OCI-M2 (cell line): ENCODE results near the gene SHLD1.
"Not testable (repeated sequence)": the region's sequence is repeated elsewhere in the genome, so short reads cannot be mapped to it uniquely, and the experiment has no call there.

Experiments
- DNase-seq: peaks from one replicate; lab custom pipeline; 2025; ENCODE audit not compliant: unreplicated experiment; lab: John Stamatoyannopoulos, UW

SHLD1 gene

DNA sequence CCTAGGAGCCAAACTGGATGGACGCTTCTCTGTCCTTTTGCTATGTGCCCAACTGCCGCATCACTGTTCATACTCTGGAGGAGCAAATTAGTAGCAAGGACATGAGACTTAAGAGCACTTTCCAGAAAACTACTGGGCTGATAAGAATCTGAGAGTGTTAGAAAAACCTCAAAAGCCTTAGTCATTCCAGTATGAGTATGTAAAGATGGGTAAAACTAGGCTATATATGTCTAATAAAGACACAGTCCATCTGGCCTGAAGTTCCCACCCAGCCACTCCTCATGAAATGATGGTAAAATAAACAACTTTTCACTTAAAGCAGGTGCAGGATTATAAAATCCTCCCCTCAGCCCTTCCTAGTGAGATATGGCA is 30.6 kb downstream of the SHLD1 start:
- no peak for DNase-seq

DNA sequence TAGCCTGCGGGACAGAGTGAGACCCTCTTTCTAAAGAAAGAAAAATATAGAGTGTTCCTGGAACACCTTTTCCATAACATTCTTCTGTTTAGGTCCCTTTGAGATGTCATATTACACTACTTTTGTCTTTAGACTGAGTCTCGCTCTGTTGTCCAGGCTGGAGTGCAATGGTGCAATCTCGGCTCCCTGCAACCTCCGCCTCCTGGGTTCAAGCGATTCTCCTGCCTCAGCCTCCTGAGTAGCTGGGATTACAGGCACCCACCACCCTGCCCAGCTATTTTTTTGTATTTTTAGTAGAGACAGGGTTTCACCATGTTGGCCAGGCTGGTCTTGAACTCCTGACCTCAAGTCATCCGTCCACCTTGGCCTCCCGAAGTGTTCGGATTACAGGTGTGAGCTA is 31.2 kb downstream of the SHLD1 start:
- DNase-seq, result not testable (repeated sequence)

- DNase-seq, result no peak
These were observed 31.9 kb downstream of the SHLD1 start for GRCh38 chr20:5781798-5782750.

GRCh38 chr20:5784735-5785134 is 34.5 kb downstream of the SHLD1 start:
- DNase-seq, result no peak

- DNase-seq, result no peak
These were observed 34.9 kb downstream of the SHLD1 start for GRCh38 chr20:5785146-5785545.

DNA sequence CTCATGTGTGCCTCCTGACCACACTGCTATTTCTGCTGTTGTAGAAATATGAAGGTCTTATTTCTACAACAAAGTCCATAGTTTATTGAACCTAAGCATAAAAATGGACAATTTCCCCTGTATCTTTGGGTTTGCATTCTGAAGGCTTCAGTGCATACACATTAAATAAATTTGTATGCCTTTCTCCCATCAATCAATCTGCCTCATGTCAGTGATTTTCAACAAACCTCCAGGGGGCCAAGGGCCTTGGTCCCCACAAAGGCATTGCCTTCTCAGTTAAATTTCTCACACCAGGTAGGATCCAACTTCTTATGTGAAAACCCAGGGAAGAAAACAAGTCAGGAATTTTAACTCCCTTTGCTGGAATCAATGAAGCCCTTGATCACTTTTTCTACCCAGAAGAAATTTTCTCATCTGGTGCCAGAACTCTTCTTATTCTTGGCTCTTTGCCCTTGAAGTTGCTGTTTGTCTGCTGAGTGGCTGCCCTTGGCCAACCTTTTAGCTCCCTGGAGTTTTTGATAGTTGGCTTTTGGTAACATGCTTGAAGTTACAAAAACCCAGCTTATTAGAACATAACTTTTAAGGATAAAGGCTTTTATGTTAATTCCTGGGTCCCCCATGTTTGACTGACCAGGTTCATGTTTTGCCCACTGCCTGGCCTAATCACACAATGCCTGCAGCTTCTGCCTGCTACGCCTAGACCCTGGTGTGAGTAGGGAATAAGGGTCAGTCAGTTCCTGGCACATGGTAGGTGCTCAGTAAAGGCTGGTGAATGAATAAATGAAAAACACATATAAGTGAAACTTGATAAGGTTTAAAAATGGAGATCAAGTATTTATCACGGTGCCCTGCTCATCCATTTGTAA is 37.0 kb downstream of the SHLD1 start:
- no peak for DNase-seq

- DNase-seq, result no peak
These were observed 37.6 kb downstream of the SHLD1 start for GRCh38 chr20:5787796-5788165.

- DNase-seq, result peak; percentile 76
These were observed 38.2 kb downstream of the SHLD1 start for GRCh38 chr20:5788385-5788895.

DNA sequence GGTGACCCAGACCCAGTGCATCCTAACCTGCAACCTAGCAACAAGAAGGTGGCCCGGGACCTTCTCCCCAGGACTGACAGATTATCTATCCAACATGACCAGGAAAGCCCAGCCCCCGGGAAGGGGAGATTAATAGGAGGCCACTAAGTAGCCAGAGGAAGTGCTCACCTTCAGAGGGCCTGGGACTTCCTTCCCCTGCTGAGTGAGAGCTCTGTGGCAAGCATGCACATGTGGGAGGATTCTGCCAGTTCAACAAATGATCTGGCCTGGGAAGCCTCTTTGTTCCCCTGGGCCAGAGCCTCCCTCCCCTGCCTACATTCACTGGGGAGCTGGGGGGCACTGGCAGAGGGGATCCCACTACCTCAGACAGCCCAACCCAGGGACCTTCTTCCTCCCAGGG is 39.6 kb downstream of the SHLD1 start:
- DNase-seq, result no peak

GRCh38 chr20:5793916-5794315 is 43.7 kb downstream of the SHLD1 start:
- DNase-seq, result no peak

DNA sequence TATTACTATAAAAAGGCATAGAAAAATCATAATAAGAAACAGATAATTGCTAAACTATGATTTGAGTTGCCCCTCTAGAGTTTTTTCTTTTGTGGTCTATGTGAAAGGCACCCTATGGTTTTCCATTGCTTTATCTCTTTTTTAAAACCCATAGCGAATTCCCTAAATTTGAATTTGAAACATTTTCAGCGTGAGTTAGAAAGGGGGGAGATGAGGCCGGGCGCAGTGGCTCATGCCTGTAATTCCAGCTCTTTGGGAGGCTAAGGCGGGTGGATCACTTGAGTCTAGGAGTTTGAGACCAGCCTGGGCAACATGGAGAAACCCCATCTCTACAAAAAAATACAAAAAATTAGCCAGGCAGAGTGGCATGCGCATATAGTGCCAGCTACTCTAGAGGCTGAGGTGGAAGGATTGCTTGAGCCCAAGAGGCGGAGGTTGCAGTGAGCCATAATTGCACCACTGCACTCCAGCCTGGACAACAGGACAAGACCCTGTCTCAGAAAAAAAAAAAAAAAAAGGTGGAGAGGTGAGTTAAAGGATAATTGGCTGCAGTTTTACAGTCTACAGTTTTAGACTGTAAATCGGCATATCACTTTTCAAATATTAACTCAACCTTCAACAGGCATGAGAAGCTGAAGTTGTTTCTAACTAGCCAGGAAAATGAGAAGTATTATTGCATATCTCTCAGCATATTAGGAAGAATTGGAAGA is 46.3 kb downstream of the SHLD1 start:
- no peak for DNase-seq

GRCh38 chr20:5797165-5797564 is 47.0 kb downstream of the SHLD1 start:
- no peak for DNase-seq

- no peak for DNase-seq
These were observed 47.8 kb downstream of the SHLD1 start for GRCh38 chr20:5797843-5798462.

GRCh38 chr20:5803754-5804303 is 53.6 kb downstream of the SHLD1 start:
- DNase-seq, result not testable (repeated sequence)

- no peak for DNase-seq
These were observed 56.5 kb downstream of the SHLD1 start for GRCh38 chr20:5806457-5807263.

GRCh38 chr20:5807431-5807830 is 57.2 kb downstream of the SHLD1 start:
- DNase-seq, result no peak

DNA sequence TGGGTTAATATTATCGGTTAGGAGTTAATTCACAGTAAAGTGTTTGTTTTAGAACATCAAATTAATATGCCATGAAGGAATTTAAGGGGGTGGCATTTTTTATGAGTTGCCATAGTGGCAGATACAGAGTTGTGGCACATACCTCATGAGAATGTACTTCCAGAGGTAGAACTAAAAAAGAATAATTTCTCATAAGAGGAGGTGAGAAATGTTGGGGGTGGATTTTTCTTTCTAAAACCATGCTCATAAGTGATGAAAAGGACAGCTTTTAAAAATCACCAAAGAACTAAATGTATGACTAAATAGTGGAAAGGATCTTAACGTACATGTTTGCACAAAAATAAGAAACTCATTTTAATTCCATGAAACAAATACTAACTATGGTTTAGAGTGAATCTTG is 58.7 kb downstream of the SHLD1 start:
- no peak for DNase-seq

- DNase-seq, result no peak
These were observed 59.3 kb downstream of the SHLD1 start for GRCh38 chr20:5809495-5809894.

GRCh38 chr20:5810800-5811422 is 60.7 kb downstream of the SHLD1 start:
- no peak for DNase-seq
